ENCODE results near the gene MGAT5B. TPM values are rescaled to one million over a fixed set of nuclear protein-coding genes. Genes with fewer than 3 reads are reported as not detected.

MGAT5B gene
- total RNA-seq, 1 donor from 2014 or later, result 6.3 TPM

DNA sequence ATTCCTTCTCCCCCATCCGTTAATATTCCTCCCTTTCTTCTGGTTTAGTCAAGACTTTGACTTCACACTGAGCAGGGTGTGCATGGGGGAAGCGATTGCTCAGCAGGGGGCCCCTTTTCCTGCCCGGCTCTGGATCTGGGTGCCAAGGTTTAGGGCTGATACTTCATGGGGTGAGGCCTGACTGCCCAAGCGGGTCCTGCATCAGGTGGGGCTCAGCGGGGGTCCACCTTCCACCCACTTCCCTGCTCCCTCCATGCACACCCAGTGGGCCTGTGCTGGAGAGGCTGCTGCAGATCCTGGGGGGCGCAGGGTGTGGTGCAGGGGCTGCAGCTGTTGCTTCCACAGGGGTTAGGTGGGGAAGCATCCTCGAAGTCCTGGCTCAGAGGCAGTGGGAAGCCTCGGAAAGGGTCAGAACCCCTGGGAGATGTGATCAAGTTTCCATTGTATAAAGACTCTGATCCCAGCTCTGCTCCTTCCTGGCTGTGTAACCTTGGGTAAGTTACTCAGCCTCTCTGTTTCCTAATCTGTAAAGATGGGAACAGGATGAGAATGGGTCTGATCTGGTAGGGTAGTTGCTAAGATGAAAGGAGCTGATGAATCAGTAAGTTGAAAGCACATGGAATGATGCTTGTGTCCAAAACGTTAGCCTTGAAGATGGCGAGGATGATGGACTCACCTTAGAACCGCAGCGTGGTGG lies 53.3 kb downstream of the MGAT5B start:
- Histone ChIP-seq H2AFZ (ENCODE audit: low read depth, low read length) (no peak overlapping the region), H3K9ac (ENCODE audit: low read length) (no peak overlapping the region), H3K27me3 (ENCODE audit: insufficient read depth, low read length) (no peaks in the 10 kb centered on the region), H3K27ac (ENCODE audit: low read depth, low read length) (no peak overlapping the region), H3K4me3 (ENCODE audit: insufficient read depth, low read depth, low read length) (no peak overlapping the region), H3K4me2 (ENCODE audit: low read length) (no peak overlapping the region), H4K20me1 (ENCODE audit: insufficient read depth, low read length) (no peaks in the 10 kb centered on the region), H3K79me2 (ENCODE audit: insufficient read depth, low read length) (no peaks in the 10 kb centered on the region), H3K36me3 (ENCODE audit: insufficient read depth, low read length) (no peaks in the 10 kb centered on the region), H3K4me1 (ENCODE audit: insufficient read depth, low read length) (no peaks in the 10 kb centered on the region), H3K9me3 (ENCODE audit: insufficient read depth, low read depth, low read length) (no peaks in the 10 kb centered on the region)
- Mint-ChIP-seq H3K36me3 (ENCODE audit: low read depth, unreplicated experiment) (peaks cover 1% of the 10 kb centered on the region), H3K27me3 (ENCODE audit: low read depth, unreplicated experiment) (peaks cover 50% of the 10 kb centered on the region), H3K27ac (ENCODE audit: unreplicated experiment) (no peak overlapping the region), H3K4me3 (ENCODE audit: unreplicated experiment) (no peak overlapping the region), H3K4me1 (ENCODE audit: low read depth, unreplicated experiment) (peaks cover 2% of the 10 kb centered on the region), H3K9me3 (ENCODE audit: unreplicated experiment) (no peaks in the 10 kb centered on the region)
- TF ChIP-seq EZH2 (IDR thresholded peaks at IDR 0.05; ENCODE audit: insufficient read depth, low read length) (no peak), CTCF (IDR thresholded peaks at IDR 0.05; ENCODE audit: insufficient read depth, low read depth, low read length) (no peak)
- DNase-seq (ENCODE audit: low read depth), result no peak
- FAIRE-seq, result no peak

DNA sequence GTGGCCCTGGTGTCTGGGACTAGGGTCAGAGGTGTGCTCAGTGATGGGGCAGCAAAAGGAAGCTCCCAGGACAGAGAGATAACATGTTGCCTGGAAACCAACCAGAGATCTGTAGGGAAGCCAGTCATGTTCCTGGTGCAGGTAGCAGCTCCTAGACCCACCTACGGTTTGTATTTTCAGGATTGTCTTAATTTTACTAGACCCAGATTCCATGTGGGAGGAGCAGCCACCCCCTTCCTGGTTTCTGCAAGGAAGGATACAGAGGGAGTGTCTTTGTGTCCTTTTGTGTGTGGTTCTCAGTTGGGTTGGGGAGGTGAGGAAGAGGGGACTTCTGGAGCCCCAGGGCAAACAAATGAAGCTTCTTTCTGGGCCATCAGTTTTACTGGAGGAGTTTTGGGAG lies 53.9 kb downstream of the MGAT5B start:
- Mint-ChIP-seq H3K36me3 (ENCODE audit: low read depth, unreplicated experiment) (peaks cover 4% of the 10 kb centered on the region), H3K4me3 (ENCODE audit: unreplicated experiment) (no peak overlapping the region), H3K27ac (ENCODE audit: unreplicated experiment) (no peak overlapping the region), H3K4me1 (ENCODE audit: low read depth, unreplicated experiment) (peaks cover 2% of the 10 kb centered on the region), H3K9me3 (ENCODE audit: unreplicated experiment) (no peaks in the 10 kb centered on the region), H3K27me3 (ENCODE audit: low read depth, unreplicated experiment) (peaks cover 48% of the 10 kb centered on the region)
- H3K4me2 ChIP-seq (ENCODE audit: low read length), result no peak overlapping the region
- H3K79me2 ChIP-seq (ENCODE audit: insufficient read depth, low read length), result no peaks in the 10 kb centered on the region
- H3K4me3 ChIP-seq (ENCODE audit: insufficient read depth, low read depth, low read length), result no peak overlapping the region
- H3K27me3 ChIP-seq (ENCODE audit: insufficient read depth, low read length), result no peaks in the 10 kb centered on the region
- H3K27ac ChIP-seq (ENCODE audit: low read depth, low read length), result no peak overlapping the region
- H3K9ac ChIP-seq (ENCODE audit: low read length), result no peak overlapping the region
- H3K36me3 ChIP-seq (ENCODE audit: insufficient read depth, low read length), result no peaks in the 10 kb centered on the region
- DNase-seq (ENCODE audit: low read depth) (no peak), FAIRE-seq (no peak)
- H4K20me1 ChIP-seq (ENCODE audit: insufficient read depth, low read length), result no peaks in the 10 kb centered on the region
- H2AFZ ChIP-seq (ENCODE audit: low read depth, low read length), result no peak overlapping the region
- TF ChIP-seq EZH2 (IDR thresholded peaks at IDR 0.05; ENCODE audit: insufficient read depth, low read length) (no peak), CTCF (IDR thresholded peaks at IDR 0.05; ENCODE audit: insufficient read depth, low read depth, low read length) (no peak)
- H3K4me1 ChIP-seq (ENCODE audit: insufficient read depth, low read length), result no peaks in the 10 kb centered on the region
- H3K9me3 ChIP-seq (ENCODE audit: insufficient read depth, low read depth, low read length), result no peaks in the 10 kb centered on the region

DNA sequence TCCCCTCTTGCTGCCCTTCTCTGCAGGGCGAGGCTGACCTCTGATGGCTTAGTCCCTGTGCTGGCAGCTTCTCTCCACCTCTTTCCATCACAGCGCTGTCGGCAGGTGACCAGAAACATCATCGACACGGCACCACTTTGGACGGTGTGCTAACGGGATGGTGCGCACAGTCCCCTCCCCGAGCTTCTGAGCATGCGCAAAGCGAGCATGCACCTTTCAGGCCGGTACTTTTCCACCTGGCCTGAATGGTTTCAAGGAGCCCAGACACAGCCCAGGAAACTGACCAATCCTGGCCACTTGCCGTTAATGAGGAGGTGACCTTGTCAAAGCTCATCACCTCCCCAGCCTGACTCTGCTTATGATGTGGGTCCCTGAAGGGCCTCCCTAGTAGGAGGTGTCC lies 54.8 kb downstream of the MGAT5B start:
- no peaks in the 10 kb centered on the region for H3K79me2 ChIP-seq (ENCODE audit: insufficient read depth, low read length)
- no peak overlapping the region for H3K4me3 Mint-ChIP-seq (ENCODE audit: unreplicated experiment)
- H3K9me3 ChIP-seq (ENCODE audit: insufficient read depth, low read depth, low read length), result no peaks in the 10 kb centered on the region
- H3K9me3 Mint-ChIP-seq (ENCODE audit: unreplicated experiment), result no peaks in the 10 kb centered on the region
- no peak overlapping the region for H3K4me2 ChIP-seq (ENCODE audit: low read length)
- H3K27ac Mint-ChIP-seq (ENCODE audit: unreplicated experiment), result no peak overlapping the region
- no peaks in the 10 kb centered on the region for H3K27me3 ChIP-seq (ENCODE audit: insufficient read depth, low read length)
- H3K36me3 ChIP-seq (ENCODE audit: insufficient read depth, low read length), result no peaks in the 10 kb centered on the region
- no peak overlapping the region for H2AFZ ChIP-seq (ENCODE audit: low read depth, low read length)
- no peaks in the 10 kb centered on the region for H4K20me1 ChIP-seq (ENCODE audit: insufficient read depth, low read length)
- H3K4me1 ChIP-seq (ENCODE audit: insufficient read depth, low read length), result no peaks in the 10 kb centered on the region
- H3K27me3 Mint-ChIP-seq (ENCODE audit: low read depth, unreplicated experiment), result peaks cover 46% of the 10 kb centered on the region
- peaks cover 2% of the 10 kb centered on the region for H3K4me1 Mint-ChIP-seq (ENCODE audit: low read depth, unreplicated experiment)
- H3K27ac ChIP-seq (ENCODE audit: low read depth, low read length), result no peak overlapping the region
- no peak overlapping the region for H3K9ac ChIP-seq (ENCODE audit: low read length)
- DNase-seq (ENCODE audit: low read depth) (no peak), FAIRE-seq (no peak)
- no peak overlapping the region for H3K4me3 ChIP-seq (ENCODE audit: insufficient read depth, low read depth, low read length)
- peaks cover 5% of the 10 kb centered on the region for H3K36me3 Mint-ChIP-seq (ENCODE audit: low read depth, unreplicated experiment)
- TF ChIP-seq EZH2 (IDR thresholded peaks at IDR 0.05; ENCODE audit: insufficient read depth, low read length) (no peak), CTCF (IDR thresholded peaks at IDR 0.05; ENCODE audit: insufficient read depth, low read depth, low read length) (no peak)

Data from astrocyte (in vitro differentiated cells and primary cell).